GM21717 (cell line): ENCODE measurements around the gene DOK7.
"Not testable (repeated sequence)": the region's sequence is repeated elsewhere in the genome, so short reads cannot be mapped to it uniquely, and the experiment has no call there.

Experiments used
- ATAC-seq: cut with Tn5 transposase; IDR thresholded peaks from one replicate; pipeline ENCODE4 v1.9.1; 2021; ENCODE audit warnings: mild to moderate bottlenecking, moderate library complexity; ENCODE audit not compliant: unreplicated experiment

The DOK7 gene

GRCh38 chr4:3500111-3500510, 37.0 kb downstream of the DOK7 start:
- ATAC-seq = no peak

- ATAC-seq = no peak
Measured at GRCh38 chr4:3500634-3501101, 37.6 kb downstream of the DOK7 start.

- no peak for ATAC-seq
Measured at GRCh38 chr4:3501126-3501824, 38.2 kb downstream of the DOK7 start.

- ATAC-seq = no peak
Measured at GRCh38 chr4:3501825-3502425, 38.8 kb downstream of the DOK7 start.

- ATAC-seq = no peak
Measured at GRCh38 chr4:3502941-3503936, 40.1 kb downstream of the DOK7 start.

GRCh38 chr4:3505231-3505630, 42.1 kb downstream of the DOK7 start:
- no peak for ATAC-seq

GRCh38 chr4:3508542-3508941, 45.4 kb downstream of the DOK7 start:
- no peak for ATAC-seq

GRCh38 chr4:3510481-3510880, 47.4 kb downstream of the DOK7 start:
- no peak for ATAC-seq

- no peak for ATAC-seq
Measured at GRCh38 chr4:3511187-3511586, 48.1 kb downstream of the DOK7 start.

- not testable (repeated sequence) for ATAC-seq
Measured at GRCh38 chr4:3511601-3512000, 48.5 kb downstream of the DOK7 start.

- no peak for ATAC-seq
Measured at GRCh38 chr4:3512279-3512678, 49.2 kb downstream of the DOK7 start.

- ATAC-seq = no peak
Measured at GRCh38 chr4:3512719-3513118, 49.6 kb downstream of the DOK7 start.

- no peak for ATAC-seq
Measured at GRCh38 chr4:3513807-3514206, 50.7 kb downstream of the DOK7 start.

- no peak for ATAC-seq
Measured at GRCh38 chr4:3514221-3514780, 51.2 kb downstream of the DOK7 start.

- ATAC-seq = no peak
Measured at GRCh38 chr4:3514806-3515501, 51.8 kb downstream of the DOK7 start.

- no peak for ATAC-seq
Measured at GRCh38 chr4:3515646-3516045, 52.5 kb downstream of the DOK7 start.

- no peak for ATAC-seq
Measured at GRCh38 chr4:3516061-3516835, 53.1 kb downstream of the DOK7 start.

- no peak for ATAC-seq
Measured at GRCh38 chr4:3516836-3517730, 54.0 kb downstream of the DOK7 start.
